Measurements from ENCODE around the gene EXOSC10. TPM values are rescaled to one million over a fixed set of nuclear protein-coding genes. Genes with fewer than 3 reads are reported as not detected.
"Not testable (repeated sequence)": the region's sequence is repeated elsewhere in the genome, so short reads cannot be mapped to it uniquely, and the experiment has no call there.

The EXOSC10 gene
- total RNA-seq, 6 experiments from 2014 or later = 40.1 to 49.4 (median 47.5) TPM

DNA sequence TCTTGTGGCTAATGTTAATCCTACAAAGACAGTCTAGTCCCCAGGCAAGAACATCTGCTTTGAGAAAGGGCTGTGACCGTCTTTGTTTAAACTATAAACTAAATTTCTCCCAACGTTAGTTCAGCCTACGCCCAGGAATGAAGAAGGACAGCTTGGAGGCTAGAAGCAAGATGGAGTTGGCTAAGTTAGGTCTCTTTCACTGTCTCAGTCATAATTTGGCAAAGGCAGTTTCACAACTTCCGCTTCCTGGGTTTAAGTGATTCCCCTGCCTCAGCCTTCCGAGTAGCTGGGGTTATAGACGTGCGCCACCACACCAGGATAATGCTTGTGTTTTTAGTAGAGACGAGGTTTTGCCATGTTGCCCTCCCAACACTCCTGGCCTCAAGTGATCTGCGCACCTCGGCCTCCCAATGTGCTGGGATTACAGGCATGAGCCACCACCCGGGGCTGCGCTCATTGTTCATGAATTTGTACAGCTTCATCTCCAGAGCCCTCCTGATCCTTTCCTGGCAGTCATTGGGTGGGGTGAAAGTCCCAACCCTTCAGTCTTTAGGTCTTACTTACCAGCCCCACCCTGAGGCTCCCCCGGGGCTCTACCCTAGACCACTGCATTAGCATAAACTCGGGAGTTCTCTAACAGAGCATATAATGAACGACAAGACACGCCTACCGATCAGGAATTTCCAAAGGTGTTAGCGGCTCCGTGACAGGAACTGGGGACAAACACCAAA lies 47.7 kb downstream of the EXOSC10 start:
- TF ChIP-seq, protein P1, sequence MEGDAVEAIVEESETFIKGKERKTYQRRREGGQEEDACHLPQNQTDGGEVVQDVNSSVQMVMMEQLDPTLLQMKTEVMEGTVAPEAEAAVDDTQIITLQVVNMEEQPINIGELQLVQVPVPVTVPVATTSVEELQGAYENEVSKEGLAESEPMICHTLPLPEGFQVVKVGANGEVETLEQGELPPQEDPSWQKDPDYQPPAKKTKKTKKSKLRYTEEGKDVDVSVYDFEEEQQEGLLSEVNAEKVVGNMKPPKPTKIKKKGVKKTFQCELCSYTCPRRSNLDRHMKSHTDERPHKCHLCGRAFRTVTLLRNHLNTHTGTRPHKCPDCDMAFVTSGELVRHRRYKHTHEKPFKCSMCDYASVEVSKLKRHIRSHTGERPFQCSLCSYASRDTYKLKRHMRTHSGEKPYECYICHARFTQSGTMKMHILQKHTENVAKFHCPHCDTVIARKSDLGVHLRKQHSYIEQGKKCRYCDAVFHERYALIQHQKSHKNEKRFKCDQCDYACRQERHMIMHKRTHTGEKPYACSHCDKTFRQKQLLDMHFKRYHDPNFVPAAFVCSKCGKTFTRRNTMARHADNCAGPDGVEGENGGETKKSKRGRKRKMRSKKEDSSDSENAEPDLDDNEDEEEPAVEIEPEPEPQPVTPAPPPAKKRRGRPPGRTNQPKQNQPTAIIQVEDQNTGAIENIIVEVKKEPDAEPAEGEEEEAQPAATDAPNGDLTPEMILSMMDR (IDR thresholded peaks at IDR 0.05) = no peak

DNA sequence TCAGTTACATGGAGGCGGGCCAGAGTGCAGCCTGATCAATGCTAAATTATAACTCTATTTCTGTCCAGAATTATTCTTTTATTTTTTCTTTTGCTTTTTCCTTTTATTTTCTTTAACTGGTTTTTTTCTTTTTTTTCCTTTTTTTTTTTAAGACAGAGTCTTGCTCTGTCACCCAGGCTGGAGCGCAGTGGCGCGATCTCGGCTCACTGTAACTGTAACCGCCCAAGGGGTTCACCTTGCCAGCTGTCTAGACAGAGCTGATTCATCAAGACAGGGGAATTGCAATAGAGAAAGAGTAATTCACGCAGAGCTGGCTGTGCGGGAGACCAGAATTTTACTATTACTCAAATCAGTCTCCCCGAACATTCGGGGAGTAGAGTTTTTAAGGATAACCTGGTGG lies 48.5 kb downstream of the EXOSC10 start:
- not testable (repeated sequence) for H3K27ac Mint-ChIP-seq; H3K4me1 Mint-ChIP-seq (ENCODE audit: low read depth); H3K4me3 Mint-ChIP-seq; H3K27me3 Mint-ChIP-seq (ENCODE audit: insufficient read depth); H3K36me3 Mint-ChIP-seq (ENCODE audit: low read depth); H3K9me3 Mint-ChIP-seq; DNase-seq

More for the DNA sequence above, 47.7 kb downstream of the EXOSC10 start:
- no peak for DNase-seq
- no peaks in the 10 kb centered on the region; the same call in 1 of the 2 replicates for H3K36me3 Mint-ChIP-seq (ENCODE audit: low read depth)
- H3K4me1 Mint-ChIP-seq (ENCODE audit: low read depth) = no peaks in the 10 kb centered on the region; the same call in 1 of the 2 replicates
- peaks cover 4% of the 10 kb centered on the region for H3K27me3 Mint-ChIP-seq (ENCODE audit: insufficient read depth)
- no peaks in the 10 kb centered on the region for H3K9me3 Mint-ChIP-seq
- no peak overlapping the region for H3K4me3 Mint-ChIP-seq
- no peak overlapping the region; the same call in 1 of the 2 replicates for H3K27ac Mint-ChIP-seq

DNA sequence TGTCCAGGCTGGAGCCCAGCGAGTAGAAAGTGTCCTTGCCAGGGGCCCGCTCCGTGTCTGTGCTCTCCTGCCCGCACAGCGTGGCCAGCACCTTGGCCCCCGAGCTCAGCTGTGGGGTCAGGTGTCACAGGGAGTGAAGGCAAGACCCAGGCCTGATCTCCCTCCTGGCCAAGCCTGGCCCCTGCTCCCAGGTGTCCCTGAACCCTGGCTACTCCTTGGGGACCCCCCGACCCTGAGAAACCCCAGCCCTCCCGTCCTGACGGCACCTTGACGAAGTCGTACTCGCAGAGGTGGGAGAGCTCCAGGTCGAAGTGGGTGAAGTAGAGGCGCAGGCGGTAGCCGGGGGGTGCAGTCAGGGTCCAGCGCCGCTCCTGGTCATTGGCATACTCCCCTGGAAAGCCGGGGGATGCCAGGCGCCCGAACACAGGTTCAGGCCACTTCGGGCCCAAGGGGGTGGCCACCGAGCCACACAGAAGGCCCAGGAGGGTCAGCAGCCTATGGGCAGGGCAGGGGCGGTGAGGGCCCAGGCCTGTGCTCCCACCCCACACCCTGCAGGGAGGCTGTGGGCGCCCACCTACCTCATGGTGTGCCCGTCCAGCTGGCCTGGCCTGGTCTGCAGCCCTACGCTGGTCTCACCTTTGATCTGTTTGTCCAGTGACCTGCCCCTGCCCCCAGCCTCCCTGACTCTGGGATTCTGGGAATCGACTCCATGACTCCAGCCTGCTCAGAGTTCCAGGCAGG lies 52.9 kb downstream of the EXOSC10 start, which contains the start of gene MASP2:
MASP2 (minus strand) TSS at position 615 of the 741 bp plus-strand sequence; CDS start at position 583, 32 bp downstream.
- Mint-ChIP-seq H3K27ac (no peak within 1 kb of the TSS), H3K4me1 (ENCODE audit: low read depth) (no peaks in the 10 kb centered on the region; the same call in 1 of the 2 replicates), H3K27me3 (ENCODE audit: insufficient read depth) (peaks cover 3% of the 10 kb centered on the region), H3K9me3 (no peaks in the 10 kb centered on the region), H3K36me3 (ENCODE audit: low read depth) (no peaks in the 10 kb centered on the region), H3K4me3 (no peak within 1 kb of the TSS)
- TF ChIP-seq, protein P1 (IDR thresholded peaks at IDR 0.05) = no peak
- DNase-seq = no peak

DNA sequence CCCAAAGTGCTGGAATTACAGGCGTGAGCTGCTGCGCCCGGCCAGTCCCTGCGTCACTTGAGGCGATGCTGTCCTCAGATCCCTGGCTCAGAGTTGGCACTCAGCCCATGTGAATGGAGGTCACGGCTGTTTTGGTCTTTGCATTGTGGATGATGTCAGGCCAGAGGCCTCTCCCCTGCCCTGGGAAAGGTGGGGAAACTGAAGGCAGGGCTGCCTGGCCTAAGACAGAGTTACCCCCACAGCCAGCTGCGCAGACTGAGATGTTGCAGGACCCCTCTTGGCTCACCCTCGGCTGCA lies 53.5 kb downstream of the EXOSC10 start:
- Mint-ChIP-seq H3K27me3 (ENCODE audit: insufficient read depth) (peaks cover 3% of the 10 kb centered on the region), H3K27ac (no peak overlapping the region), H3K4me3 (no peak overlapping the region), H3K4me1 (ENCODE audit: low read depth) (no peaks in the 10 kb centered on the region), H3K36me3 (ENCODE audit: low read depth) (no peaks in the 10 kb centered on the region), H3K9me3 (no peaks in the 10 kb centered on the region)
- DNase-seq = no peak
- TF ChIP-seq, protein P1 (IDR thresholded peaks at IDR 0.05) = no peak

DNA sequence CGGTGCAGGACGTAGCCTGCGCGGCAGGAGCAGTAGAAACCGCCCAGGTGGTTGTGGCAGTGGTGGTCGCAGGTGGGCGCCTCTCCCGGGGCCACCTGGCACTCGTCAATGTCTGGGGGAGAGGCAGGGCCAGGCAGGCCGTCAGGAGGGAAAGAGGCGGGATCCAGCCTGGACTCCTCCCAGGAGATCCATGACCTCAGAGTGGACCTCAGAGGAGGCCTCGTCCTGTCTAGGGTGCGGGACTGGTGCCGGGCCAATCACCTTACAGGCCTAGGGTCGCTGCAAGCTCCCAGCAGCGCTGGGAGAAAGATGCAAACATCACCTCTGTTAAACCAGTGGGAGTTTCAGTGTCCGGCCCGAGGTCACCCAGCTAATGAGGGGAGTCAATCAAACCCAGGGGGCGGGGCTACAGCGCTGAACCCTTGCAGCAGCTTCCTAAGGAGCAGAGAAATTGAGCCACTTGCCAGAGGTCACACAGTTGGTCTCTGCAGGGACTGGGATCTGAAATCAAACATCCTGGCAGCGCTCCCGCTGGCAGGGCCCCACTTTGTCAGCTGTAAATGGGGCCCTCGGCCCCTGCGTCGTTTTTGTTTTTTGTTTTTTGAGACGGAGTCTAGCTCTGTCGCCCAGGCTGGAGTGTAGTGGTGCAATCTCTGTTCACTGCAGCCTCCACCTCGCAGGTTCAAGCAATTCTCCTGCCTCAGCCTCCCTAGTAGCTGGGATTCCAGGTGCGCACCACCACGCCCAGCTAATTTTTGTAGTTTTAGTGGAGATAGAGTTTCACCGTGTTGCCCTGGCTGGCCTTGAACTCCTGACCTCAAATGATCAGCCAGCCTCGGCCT lies 54.0 kb downstream of the EXOSC10 start:
- no peak for DNase-seq
- Mint-ChIP-seq H3K4me1 (ENCODE audit: low read depth) (no peaks in the 10 kb centered on the region), H3K27me3 (ENCODE audit: insufficient read depth) (peaks cover 3% of the 10 kb centered on the region), H3K4me3 (no peak overlapping the region), H3K27ac (no peak overlapping the region), H3K9me3 (no peaks in the 10 kb centered on the region), H3K36me3 (ENCODE audit: low read depth) (no peaks in the 10 kb centered on the region)
- TF ChIP-seq, protein P1 (IDR thresholded peaks at IDR 0.05) = no peak

All from HFFc6 (cell line).